HG03280 (cell line): Measurements from ENCODE around the gene COMP.
"Not testable (repeated sequence)": the region's sequence is repeated elsewhere in the genome, so short reads cannot be mapped to it uniquely, and the experiment has no call there.

Source experiments
- ATAC-seq: cut with Tn5 transposase; IDR thresholded peaks from one replicate; pipeline ENCODE4 v1.9.1; 2021; ENCODE audit warnings: mild to moderate bottlenecking, moderate library complexity; ENCODE audit not compliant: unreplicated experiment

Gene COMP

GRCh38 chr19:18790566-18791314 is at the start of gene COMP:
Gene COMP, minus strand, starts transcription at chr19:18791305. Its CDS starts 36 bp downstream, at chr19:18791269.
- no peak for ATAC-seq

- no peak for ATAC-seq
Measured at GRCh38 chr19:18840288-18841267, 49.5 kb upstream of the COMP start.

- no peak for ATAC-seq
Measured at GRCh38 chr19:18839465-18840287, 48.6 kb upstream of the COMP start.

- ATAC-seq, result no peak
Measured at GRCh38 chr19:18834644-18834984, 43.5 kb upstream of the COMP start.

GRCh38 chr19:18833849-18834643 is 42.9 kb upstream of the COMP start:
- no peak for ATAC-seq

- no peak for ATAC-seq
Measured at GRCh38 chr19:18833141-18833476, 42.0 kb upstream of the COMP start.

- peak; percentile 32 for ATAC-seq
Measured at GRCh38 chr19:18832306-18833140, 41.4 kb upstream of the COMP start.

GRCh38 chr19:18831524-18832305 is 40.6 kb upstream of the COMP start, which contains the start of gene UPF1:
Gene UPF1, plus strand, starts transcription at chr19:18831959. Its CDS starts 251 bp downstream, at chr19:18832210.
- ATAC-seq, result peak; percentile 74

- ATAC-seq, result no peak
Measured at GRCh38 chr19:18830488-18830887, 39.4 kb upstream of the COMP start.

GRCh38 chr19:18828786-18829185 is 37.7 kb upstream of the COMP start:
- no peak for ATAC-seq

- no peak for ATAC-seq
Measured at GRCh38 chr19:18817574-18817973, 26.5 kb upstream of the COMP start.

GRCh38 chr19:18816645-18817044 is 25.5 kb upstream of the COMP start:
- not testable (repeated sequence) for ATAC-seq

- ATAC-seq, result no peak
Measured at GRCh38 chr19:18815673-18816072, 24.6 kb upstream of the COMP start.

GRCh38 chr19:18814063-18814462 is 23.0 kb upstream of the COMP start:
- no peak for ATAC-seq

GRCh38 chr19:18811638-18812037 is 20.5 kb upstream of the COMP start:
- not testable (repeated sequence) for ATAC-seq

GRCh38 chr19:18809149-18809868 is 18.2 kb upstream of the COMP start:
- no peak for ATAC-seq

- ATAC-seq, result no peak
Measured at GRCh38 chr19:18807861-18808331, 16.8 kb upstream of the COMP start.

GRCh38 chr19:18804643-18805042 is 13.5 kb upstream of the COMP start:
- ATAC-seq, result no peak
